Epidermal melanocyte (primary cell): ENCODE results near the gene CTSD.

ENCODE experiments used
- DNase-seq: peaks from one replicate; pipeline ENCODE4 v3.0.0; 2011; ENCODE audit warnings: low spot score; ENCODE audit not compliant: insufficient read length

The CTSD gene

DNA sequence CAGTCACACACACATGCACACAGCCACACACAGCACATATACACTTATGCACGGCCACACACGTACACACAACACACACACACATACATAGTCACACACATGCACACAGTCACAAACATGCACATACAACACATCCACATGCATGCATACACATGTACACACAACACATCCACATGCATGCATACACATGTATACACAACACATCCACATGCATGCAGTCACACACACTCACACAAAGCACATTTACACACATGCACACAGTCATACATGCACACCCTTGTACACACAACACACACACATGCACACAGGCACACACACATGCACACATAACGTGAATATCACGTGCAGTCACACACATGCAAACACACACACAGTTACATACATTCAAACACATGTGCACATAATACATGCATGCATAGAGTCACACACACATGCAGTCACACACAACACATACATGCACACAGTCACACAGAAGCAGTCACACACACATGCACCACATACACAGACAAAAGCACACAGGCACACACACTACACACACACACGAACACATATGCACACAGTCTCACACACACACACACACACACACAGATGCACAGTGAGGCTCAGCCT, 32.2 kb downstream of the CTSD start:
- no peak for DNase-seq

DNA sequence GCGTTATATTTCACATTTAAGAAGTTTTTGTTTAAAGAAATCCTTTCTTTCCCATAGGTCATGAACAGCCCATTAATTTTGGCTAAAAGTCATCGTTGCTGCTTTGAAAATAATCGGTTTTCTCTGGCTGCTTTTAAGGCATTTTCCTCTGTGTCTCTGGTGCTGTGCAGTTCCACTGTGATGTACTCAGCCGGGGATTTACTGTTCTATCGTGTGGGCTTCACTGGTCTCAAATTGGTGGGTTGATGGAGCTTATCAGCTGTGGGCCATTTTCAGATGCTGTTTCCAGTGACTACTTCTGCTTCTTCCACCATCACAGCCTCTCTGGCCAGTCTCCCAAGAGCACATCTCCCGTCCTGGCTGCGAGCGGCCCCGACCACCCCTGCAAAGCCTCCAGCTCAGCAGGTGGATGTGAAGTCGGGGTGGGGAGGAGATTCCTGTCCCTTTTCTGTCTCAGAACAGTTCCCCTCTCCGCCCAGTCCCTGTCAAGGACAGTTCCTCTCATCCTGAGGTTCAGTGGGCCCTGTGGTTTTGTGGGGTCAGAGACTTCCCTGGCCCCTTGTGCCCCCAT, 33.6 kb downstream of the CTSD start:
- DNase-seq = no peak

DNA sequence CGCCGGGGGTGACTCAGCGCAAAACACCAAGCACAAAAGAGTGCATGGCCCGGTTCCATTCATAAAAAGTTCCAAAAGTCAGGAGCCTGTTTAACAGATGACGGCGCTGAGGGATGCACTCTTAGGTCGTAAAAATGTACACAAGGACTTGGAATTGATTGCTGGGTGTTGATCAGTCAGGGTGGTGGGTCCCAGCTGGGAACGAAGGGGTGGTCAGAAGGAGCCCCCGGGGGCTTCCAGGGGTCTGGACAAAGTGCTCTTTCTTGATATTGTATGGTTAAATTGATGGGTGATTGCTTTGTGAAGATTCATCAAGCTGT, 34.1 kb downstream of the CTSD start:
- peak; percentile 20 for DNase-seq

DNA sequence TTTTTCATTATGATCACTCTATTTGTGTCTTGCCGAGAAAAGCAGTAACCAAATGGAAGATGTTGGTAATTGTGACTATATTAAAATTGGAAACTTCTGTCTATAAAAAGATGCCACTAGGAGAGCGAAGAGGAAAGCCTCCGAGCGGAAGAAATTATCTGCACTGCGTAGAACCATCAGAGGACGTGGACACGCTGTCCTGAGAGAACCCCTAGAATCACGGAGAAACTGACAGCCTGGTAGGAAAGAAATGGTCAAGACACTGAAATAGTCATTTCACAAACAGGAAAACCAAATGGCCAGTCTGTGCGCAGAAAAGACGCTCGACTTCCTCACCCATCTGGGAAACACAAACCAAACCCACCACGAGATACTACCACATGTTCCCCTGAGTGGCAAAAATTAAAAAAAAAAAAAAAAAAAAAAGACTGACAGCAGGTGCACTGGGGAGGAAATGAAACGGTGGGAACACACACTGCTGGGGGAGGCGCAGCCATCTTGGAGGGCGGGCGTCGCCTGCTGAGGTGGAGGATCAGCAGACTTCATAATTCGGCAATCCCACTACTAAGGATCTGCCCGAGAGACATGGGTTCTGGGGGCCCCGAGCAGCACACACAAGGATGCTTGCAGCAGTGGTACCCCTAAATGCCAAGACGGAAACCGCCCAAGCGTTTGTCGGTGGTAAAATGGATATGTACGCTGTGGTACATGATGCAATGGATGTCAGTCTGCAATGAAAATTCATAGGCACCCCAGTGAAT, 34.6 kb downstream of the CTSD start:
- DNase-seq = no peak

DNA sequence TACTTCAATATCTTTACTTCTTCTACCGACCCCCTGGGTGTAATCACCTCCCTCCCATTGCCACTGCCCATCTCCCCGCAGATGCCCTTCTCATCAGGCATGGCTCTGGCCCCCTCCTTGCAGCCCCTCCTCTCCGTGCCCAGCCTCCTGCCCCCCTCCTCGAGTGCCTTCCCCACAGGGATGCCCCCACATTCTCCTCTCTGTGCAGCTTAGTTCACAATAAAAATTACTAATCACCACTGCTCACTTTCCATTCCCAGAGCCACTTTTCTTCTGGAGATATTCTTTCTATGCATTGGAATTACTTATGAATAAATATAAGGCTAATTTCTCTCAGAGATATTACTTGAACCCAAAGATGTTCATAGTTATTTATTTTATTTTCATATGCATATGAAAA, 35.4 kb downstream of the CTSD start:
- no peak for DNase-seq

DNA sequence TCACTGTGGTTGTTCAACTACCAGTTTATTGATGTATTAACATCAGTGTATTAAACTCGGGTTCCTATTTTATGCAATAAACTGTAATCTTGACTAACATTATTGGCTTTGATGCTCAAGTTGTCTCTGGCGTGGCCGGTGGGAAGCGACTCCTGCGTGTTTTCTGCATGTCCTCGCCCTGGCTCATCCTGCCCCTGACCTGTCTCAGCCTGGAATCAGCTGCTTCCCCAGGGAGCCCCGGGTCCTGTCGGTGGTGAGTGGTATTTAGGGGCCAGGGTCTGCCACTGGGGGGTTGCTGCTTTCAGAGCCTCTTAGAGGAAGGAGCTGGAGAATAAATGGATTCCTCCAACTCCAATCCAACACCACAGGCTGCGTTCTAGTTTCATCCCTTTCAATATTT, 35.9 kb downstream of the CTSD start:
- DNase-seq = no peak

DNA sequence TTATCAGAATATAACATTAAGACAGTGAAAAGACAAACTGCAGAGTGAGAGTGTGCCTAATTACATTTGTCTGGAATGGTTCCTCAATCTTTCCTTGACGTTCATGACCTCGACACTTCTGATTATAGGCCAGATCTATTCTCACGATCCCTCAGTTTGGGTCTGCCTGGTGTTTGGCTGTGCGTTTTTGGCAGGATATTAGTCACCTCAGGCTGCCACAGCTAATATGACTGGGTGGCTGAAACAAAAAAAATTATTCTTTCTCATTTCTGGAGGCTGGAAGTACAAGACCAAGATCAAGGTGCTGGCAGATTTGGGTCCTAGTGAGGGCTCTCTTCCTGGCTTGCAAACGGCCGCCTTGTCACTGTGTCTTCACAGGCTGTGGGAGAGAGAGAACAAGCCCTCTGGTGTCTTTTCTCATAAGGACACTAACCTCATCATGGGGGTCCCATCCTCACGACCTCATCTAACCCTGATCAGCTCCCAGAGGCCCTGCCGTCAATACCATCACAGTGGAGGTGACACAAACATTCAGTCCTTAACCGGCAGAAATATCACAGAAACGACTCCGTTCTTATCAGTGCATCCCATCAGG, 36.5 kb downstream of the CTSD start:
- no peak for DNase-seq

DNA sequence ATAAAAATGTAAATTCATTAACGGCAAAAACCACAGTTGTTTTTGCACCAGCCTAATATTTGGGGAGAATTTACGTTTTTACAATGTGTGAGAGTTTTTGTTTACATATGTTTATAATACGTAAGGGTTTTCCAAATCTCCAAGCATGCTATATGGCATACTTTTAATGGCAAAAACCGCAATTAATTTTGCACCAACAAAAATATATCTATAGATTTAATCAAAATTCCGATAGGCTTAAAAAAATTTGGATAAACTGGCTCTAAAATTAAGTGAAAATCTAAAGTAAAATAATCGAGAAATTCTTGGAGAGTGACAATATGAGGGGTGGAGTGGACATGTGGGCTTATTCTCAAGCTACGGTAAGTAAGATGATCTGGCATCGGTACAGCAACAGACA, 43.9 kb downstream of the CTSD start:
- no peak for DNase-seq

DNA sequence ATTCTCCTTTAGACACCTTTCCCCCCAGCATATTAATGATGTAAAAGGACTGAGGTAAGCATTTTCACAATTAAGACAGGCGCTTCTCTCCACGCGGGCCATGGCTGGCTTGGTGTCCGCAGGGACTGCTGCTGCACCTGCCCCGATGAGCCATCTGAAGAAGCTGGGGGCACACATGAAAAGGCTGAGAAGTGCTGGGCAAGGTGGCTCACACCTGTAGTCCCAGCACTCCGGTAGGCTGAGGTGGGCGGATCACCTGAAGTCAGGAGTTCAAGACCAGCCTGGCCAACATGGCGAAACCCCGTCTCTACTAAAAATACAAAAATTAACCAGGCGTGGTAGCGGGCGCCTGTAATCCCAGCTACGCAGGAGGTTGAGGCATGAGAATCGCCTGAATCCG, 45.4 kb downstream of the CTSD start:
- no peak for DNase-seq

DNA sequence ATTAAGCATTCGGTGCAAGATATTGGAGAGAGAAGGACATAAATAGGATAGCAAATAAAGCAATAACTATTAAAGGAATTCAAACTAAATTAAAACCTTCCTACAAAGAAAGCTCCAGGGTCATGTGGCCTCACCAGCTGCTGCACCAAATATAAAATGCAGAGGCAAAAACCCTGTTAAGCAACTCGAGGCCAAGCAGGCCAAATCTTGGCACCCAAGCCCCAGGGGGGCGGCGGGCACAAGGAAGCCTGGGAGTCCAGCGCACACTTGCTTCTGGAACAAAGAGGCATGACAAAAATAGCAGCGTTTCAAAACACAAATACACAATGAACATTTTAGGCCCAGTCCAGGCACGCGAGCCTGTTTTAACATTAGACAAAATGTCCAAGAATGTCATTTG, 46.0 kb downstream of the CTSD start:
- peak; percentile 38 for DNase-seq

DNA sequence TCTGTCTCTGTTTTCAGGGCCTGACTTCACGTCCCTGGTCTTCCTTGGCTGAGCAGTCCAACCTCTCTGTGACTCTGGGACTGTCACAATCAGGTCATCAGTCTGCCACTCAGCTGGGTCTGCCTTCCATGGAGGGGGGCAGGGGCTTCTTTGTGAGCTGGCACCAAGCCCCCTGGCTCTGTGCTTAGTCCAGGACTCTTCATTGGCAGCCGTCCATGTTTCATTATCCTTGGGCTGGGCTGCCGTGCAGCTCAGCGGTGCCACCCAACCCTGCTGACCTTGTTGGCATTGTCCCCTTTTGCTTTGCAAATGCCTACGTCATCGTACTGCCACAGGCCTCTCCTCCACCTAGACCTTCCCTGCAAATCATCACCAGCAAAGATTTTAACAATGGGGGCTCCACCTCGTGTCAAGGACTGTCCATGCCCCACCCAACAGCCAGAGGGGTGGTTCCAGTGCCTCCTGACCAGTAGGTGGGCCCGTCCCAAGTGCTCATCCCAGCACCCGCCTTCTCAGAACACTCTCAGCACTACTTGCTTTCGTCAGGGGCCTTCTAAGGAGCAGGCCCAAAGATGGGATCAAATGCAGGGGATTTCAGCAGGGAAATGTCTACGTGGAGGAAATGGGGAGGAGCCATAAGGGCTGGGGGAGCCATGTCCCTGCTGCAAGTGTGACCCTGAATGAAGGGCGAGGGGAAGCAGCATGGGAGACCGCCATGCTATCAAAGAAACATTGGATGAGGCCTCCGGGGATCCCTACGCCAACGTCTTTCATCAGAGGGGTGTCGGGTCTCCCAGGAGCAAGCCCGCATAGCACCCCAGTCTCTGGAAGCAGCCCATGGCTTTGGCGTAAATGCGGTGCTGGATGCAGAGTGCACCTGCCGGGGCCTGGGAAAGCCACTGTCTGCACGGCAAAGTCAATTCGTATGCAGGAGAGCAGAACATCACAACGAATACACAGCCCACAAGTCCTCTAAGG, 48.5 kb downstream of the CTSD start:
- DNase-seq = no peak

DNA sequence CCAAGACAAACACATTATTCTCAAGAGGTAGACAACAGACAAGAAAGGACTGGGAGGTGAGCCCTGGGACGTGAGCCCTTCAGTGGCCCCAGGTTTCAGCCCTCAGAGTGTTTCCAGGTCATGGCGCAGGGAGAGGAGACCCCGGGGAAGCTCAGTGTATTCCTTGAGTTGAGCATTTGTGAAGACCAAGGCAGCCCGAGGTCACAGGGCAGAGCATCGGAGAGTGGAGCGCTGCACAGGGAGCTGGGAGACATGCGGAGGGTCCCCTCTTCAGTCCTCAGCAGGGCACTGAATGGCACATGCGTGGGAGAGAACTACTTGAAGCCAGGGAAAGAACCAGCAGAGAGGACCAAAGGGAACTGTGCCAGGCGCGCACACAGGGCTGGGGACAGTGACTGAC, 55.0 kb downstream of the CTSD start:
- DNase-seq = no peak

DNA sequence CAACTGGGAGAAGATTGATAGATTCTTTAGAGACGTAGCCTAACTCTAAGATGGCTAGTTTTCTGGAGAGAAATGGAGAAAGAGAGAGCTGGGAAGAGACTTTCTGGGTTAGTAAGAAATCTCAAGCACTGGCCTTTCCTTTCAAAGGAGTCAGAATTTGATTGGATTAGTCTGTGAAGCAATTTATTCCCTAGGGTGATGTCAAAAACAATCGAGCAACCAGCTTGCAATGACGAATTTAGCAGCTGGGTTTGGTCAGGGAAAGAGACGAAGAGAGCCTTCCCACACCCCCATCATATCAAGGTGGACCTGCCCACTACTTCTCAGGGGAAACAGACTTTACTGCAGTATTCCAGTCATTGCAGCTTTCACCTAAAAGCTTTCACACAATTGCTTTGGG, 56.0 kb downstream of the CTSD start:
- DNase-seq = no peak

DNA sequence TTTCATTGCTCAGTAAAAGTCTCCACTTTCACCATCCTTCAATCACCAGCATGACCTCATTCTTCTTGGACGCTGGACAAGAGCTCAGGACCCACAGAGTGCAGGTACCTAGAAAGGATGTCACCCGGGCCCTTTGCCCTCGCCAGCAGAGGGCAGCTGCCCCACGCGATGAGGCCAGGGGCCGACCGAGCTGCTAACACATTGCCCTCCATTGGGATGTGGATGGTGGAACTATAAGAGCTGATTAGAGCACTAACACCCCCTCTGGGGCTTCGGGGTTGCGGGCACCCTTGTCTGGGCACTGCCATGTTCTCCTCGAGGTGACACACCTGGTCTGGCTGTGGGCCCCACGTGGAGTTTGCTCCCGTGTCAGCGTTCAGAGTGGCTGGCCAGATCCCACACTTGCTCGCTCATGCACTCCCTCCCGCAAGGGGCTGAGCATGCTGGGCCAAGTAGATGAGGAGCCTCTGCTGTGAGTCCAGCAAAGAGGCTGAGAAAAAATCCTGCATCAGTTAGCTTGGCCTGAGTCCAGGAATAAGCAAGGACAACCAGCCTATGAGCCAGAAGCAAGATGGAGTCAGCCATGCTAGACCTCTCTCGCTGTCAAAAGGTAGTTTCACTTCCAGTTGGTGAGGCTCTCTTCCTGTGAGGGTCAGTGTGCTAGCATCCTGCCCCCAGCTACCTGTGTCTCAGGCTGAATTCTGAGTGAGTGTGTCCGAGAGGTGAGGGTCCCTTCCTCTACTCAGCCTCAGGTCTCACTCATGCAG, 56.9 kb downstream of the CTSD start:
- no peak for DNase-seq

DNA sequence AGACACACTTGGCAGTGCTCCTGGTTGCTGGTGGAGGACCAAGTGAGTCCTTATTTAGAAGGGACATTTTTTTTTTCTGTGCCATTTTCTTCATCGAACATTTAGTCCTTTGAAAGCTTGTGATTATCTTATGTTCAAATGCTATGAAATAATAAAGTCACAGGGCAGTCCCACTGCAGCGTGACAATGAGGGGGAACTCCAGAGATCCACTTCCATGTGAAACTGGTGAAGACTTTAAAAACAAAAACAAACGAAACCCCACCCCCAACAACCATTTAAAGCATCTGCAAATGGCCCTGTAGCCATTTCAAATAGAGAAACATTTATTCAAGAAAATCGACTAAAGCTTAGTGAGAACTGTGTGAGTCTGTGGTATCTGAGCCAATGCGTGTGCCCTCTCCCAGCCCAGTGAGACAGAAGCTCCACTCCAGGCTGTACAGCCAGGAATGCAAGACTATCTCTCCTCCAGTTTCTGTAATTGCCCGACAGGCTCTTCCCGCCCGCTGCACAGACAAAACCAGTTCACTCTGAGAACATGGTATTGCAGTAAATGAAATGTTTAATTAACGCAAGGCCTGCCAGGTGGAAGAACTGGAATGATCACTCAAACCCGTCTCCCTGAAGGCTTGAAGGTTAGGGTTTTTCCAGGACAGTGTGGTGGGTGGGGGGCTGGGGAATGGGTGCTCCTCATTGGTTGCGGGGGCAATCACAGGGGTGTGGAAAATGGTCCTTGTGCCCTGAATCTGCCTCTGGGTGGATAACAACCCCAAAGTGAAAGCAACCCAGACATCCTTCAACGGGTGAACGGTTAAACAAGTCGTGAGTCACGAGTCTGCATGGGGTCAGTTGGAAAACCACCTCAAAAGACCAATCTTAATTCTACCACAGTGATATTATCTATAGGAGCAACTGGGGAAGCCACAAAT, 58.3 kb downstream of the CTSD start:
- DNase-seq = no peak

DNA sequence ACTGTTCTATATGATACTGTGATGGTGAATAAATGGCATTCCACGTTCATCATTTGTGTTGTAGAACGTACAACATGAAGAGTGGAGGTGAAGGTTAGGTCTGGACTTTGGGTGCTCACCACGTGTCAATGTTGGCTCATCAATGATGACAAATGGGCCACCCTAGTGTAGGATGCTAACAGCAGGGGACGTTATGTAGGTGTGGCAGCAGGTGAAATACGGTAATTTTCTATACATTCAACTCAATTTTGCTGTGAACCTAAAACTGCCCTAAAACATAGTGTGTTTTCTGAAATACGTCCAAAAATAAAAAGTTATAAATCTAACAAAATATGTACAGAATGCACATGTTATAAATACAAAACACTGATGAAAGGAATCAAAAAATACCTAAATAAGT, 60.6 kb downstream of the CTSD start:
- no peak for DNase-seq
